K562 (cell line): Measurements from ENCODE around the gene PGPEP1. TPM values are rescaled to one million over a fixed set of nuclear protein-coding genes. Genes with fewer than 3 reads are reported as not detected.

ENCODE experiments used
- GTF3C2 ChIP-seq: IDR thresholded peaks from 3 replicates; pipeline ENCODE4 v1.6.1; 2011; ENCODE audit warnings: borderline replicate concordance, mild to moderate bottlenecking, moderate library complexity; ENCODE audit not compliant: insufficient read length; ENCODE audit errors: extremely low read depth
- MTA2 ChIP-seq: fragments of 450-650 bp; IDR thresholded peaks from 2 replicates; pipeline ENCODE4 v1.6.1; 2016; ENCODE audit warnings: low read depth
- NFRKB ChIP-seq: fragments of 450-650 bp; IDR thresholded peaks from 2 replicates; pipeline ENCODE4 v1.6.1; 2016; ENCODE audit warnings: low read depth
- PRPF4 ChIP-seq: fragments of 200-400 bp; formaldehyde crosslinking; IDR thresholded peaks from one replicate; pipeline ENCODE4 v1.6.1; 2017; ENCODE audit warnings: low read length, low read depth, mild to moderate bottlenecking; ENCODE audit not compliant: insufficient read depth, poor library complexity, severe bottlenecking
- RCOR1 ChIP-seq, 2 experiments: IDR thresholded peaks; 2 replicates each; pipeline ENCODE4 v1.6.1; 2012; ENCODE audit warnings: low read depth in 2 of 2, low read length in 2 of 2, borderline replicate concordance in 1 of 2, improper control_type of control experiment in 1 of 2
- SPI1 ChIP-seq: IDR thresholded peaks from 2 replicates; pipeline ENCODE4 v1.6.1; 2011; ENCODE audit warnings: low read depth, low read length, control low read depth, borderline replicate concordance
- TGIF2 ChIP-seq: sonication (generic); formaldehyde crosslinking; IDR thresholded peaks from 2 replicates; pipeline ENCODE4 v1.8.1; 2022; ENCODE audit warnings: mild to moderate bottlenecking, missing genetic modification reagents, moderate library complexity
- THAP12 ChIP-seq: fragments of 250-450 bp; sonication (Bioruptor Pico); IDR thresholded peaks from 2 replicates; pipeline ENCODE4 v1.9.0; 2021; ENCODE audit warnings: mild to moderate bottlenecking, inconsistent platforms
- ZBTB17 ChIP-seq: fragments of 450-650 bp; formaldehyde crosslinking; IDR thresholded peaks from 2 replicates; pipeline ENCODE4 v1.4.0; 2020; ENCODE audit warnings: mild to moderate bottlenecking
- ZNF584 ChIP-seq: fragments of 200-800 bp; sonication (Bioruptor generic); IDR thresholded peaks from 2 replicates; pipeline ENCODE4 v1.6.1; 2016; ENCODE audit warnings: low read depth, mild to moderate bottlenecking, missing genetic modification characterization, missing compliant biosample characterization
- polyA plus RNA-seq, 8 experiments: library from polyadenylated mRNA; depleted of rRNA in 4 of 8; stranded (reverse) in 5 of 8; unstranded in 3 of 8; fragments of >200 nt; fragmentation: Nextera tagmentation in 2 of 8; fragmentation: Illumina TruSeq in 1 of 8; extraction: Ambion mirVana in 2 of 8; extraction: Trizol in 1 of 8; gene quantifications; 2 replicates each; pipeline versions ENCODE4 v1.2.1 to v1.2.3, GENCODE V29; 2011 to 2014; ENCODE audit warnings: inconsistent platforms in 1 of 8, missing spikeins in 1 of 8
- total RNA-seq, 7 experiments: library from RNA; depleted of rRNA in 6 of 7; stranded (reverse); fragments of >200 nt in 6 of 7; fragmentation: Illumina TruSeq in 2 of 7; extraction: Trizol in 2 of 7; gene quantifications; 2 replicates each; pipeline versions ENCODE4 v1.2.1 to v1.2.3, GENCODE V29; 2011 to 2021; ENCODE audit warnings: low replicate concordance in 1 of 7
- TF ChIP-seq, protein P1 (sequence below), 2 experiments: fragments of 450-650 bp; IDR thresholded peaks; 2 replicates each; pipeline ENCODE4 v1.6.1; 2016; ENCODE audit warnings: mild to moderate bottlenecking in 2 of 2, borderline replicate concordance in 1 of 2, low read depth in 1 of 2, moderate library complexity in 1 of 2

Gene PGPEP1
- total and polyA plus RNA-seq, 9 of the 15 experiments (the other 6 are each of a cell fraction or from before 2014, with no cell fraction given) = 10.0 to 69.6 (median 33.5) TPM

DNA sequence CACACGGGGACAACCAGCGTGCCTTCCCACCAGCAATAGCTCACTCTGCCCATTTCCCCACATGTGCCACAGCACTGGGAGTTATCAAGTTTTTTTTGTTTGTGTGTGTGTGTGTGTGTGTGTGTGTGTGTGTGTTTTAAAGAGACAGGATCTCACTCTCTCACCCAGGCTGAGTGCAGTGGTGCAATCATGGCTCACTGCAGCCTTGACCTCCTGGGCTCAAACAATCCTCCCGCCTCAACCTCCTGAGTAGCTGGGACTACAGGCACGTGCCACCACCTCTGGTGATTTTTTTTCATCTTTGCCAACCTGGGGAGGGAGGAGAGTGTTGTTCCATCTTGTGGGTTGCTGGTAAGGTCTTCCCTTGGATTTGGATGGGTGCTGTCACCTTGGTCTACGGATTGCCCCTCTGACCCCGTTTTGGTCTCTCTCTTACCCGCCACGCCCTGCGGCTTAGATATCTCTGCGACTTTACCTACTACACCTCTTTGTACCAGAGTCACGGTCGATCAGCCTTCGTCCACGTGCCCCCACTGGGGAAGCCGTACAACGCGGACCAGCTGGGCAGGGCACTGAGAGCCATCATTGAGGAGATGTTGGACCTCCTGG, 22.6 kb downstream of the PGPEP1 start (continued):
- TF ChIP-seq GTF3C2 = no peak
- peak; percentile 70; the same call in 1 of the 2 replicates for TF ChIP-seq ZNF584 (CRISPR knock-in tag)
- no peak for TF ChIP-seq ZBTB17 (CRISPR knock-in tag)
- TF ChIP-seq PRPF4 = no peak
- TF ChIP-seq, protein P1, sequence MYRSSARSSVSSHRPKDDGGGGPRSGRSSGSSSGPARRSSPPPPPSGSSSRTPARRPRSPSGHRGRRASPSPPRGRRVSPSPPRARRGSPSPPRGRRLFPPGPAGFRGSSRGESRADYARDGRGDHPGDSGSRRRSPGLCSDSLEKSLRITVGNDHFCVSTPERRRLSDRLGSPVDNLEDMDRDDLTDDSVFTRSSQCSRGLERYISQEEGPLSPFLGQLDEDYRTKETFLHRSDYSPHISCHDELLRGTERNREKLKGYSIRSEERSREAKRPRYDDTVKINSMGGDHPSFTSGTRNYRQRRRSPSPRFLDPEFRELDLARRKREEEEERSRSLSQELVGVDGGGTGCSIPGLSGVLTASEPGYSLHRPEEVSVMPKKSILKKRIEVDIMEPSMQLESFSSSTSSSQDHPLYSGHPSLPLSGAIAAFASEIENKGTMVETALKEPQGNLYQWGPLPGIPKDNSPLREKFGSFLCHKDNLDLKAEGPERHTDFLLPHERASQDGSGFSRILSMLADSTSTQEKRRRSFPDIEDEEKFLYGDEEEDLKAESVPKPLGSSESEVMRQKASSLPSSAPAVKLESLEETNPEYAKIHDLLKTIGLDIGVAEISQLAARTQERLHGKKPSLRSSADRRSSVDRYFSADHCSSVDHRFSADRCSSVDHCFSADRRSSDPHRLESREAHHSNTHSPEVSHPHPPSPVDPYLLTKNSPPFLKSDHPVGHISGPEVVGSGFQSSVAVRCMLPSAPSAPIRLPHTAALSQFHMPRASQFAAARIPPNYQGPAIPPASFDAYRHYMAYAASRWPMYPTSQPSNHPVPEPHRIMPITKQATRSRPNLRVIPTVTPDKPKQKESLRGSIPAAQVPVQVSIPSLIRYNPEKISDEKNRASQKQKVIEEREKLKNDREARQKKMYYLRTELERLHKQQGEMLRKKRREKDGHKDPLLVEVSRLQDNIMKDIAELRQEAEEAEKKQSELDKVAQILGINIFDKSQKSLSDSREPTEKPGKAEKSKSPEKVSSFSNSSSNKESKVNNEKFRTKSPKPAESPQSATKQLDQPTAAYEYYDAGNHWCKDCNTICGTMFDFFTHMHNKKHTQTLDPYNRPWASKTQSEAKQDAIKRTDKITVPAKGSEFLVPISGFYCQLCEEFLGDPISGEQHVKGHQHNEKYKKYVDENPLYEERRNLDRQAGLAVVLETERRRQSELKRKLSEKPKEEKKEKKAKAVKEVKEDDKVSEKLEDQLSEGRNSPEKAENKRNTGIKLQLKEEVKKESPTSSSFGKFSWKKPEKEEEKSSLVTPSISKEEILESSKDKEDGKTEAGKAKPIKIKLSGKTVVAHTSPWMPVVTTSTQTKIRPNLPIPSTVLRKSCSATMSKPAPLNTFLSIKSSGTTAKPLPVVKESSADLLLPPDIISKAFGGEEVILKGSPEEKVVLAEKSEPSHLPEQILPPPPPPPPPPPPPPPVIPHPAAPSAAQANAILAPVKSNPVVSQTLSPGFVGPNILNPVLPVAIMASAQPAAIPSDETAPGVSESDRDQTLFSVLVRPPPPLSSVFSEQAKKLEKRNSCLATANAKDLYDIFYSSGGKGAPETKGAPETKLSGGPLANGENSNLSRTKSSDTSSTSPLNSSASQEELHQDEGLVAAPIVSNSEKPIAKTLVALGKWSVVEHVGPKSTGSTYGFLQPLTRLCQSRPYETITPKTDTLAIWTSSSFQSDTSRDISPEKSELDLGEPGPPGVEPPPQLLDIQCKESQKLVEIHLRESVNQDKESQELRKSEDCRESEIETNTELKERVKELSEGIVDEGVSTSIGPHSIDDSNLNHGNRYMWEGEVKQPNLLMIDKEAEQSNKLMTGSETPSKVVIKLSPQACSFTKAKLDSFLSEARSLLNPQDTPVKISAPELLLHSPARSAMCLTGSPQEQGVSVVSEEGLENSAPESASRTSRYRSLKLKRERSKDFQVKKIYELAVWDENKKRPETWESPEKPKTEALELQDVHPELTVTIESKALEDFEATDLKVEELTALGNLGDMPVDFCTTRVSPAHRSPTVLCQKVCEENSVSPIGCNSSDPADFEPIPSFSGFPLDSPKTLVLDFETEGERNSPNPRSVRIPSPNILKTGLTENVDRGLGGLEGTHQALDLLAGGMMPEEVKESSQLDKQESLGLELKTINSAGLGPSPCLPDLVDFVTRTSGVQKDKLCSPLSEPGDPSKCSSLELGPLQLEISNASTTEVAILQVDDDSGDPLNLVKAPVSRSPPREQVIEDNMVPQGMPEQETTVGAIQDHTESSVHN (IDR thresholded peaks at IDR 0.05; ENCODE audit: borderline replicate concordance in 1 of 2, low read depth in 1 of 2) = no peak
- TF ChIP-seq NFRKB = no peak
- no peak for TF ChIP-seq SPI1
- TF ChIP-seq THAP12 = no peak
- TF ChIP-seq TGIF2 (CRISPR knock-in tag) = no peak
- no peak for TF ChIP-seq MTA2
- TF ChIP-seq RCOR1 (IDR thresholded peaks at IDR 0.05; ENCODE audit: borderline replicate concordance in 1 of 2, low read depth in 2 of 2, low read length in 2 of 2) = peak; percentile 6 to 9; a peak in 1 of 4 replicates
